ENCODE results near the gene TNK2. TPM values are rescaled to one million over a fixed set of nuclear protein-coding genes. Genes with fewer than 3 reads are reported as not detected.
A peak's percentile ranks its signal among the peaks of the same experiment; 100 is the strongest.
"Not testable (repeated sequence)": the region's sequence is repeated elsewhere in the genome, so short reads cannot be mapped to it uniquely, and the experiment has no call there.

Gene TNK2
- total RNA-seq, 1 experiment from 2014 or later: 55.1 TPM

DNA sequence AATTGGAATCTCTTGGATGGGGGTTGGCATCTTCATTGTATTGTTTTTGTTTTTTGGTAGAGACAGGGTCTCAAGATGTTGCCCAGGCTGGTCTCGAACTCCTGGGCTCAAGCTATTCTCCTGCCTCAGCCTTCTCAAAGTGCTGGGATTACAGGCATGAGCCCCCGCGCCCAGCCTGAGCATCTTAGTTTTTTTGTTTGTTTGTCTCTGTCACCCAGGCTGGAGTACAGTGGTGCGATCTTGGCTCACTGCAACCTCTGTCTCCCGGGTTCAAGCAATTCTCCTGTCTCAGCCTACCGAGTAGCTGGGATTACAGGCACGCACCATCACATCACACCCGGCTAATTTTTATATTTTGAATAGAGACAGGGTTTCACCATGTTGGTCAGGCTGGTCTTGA is 5.8 kb upstream of the TNK2 start:
- intact Hi-C loops (cut with micrococcal nuclease); H2AFZ ChIP-seq (ENCODE audit: low read depth, low read length, poor library complexity, severe bottlenecking); H3K27me3 ChIP-seq (ENCODE audit: insufficient read depth, low read length); ATAC-seq; H3K79me2 ChIP-seq (ENCODE audit: insufficient read depth, low read length); H3K9ac ChIP-seq (ENCODE audit: low read length); H4K20me1 ChIP-seq (ENCODE audit: insufficient read depth); H3K36me3 ChIP-seq (ENCODE audit: control insufficient read depth in 1 of 2, insufficient read depth in 2 of 2, low read length in 2 of 2); H3K4me3 ChIP-seq (replicated peaks in 1 of 2; ENCODE audit: low read depth in 1 of 2, low read length in 2 of 2); DNase-seq (ENCODE audit: low read depth, low spot score); BruUV-seq (replicated peaks); H3K9me2 ChIP-seq (ENCODE audit: insufficient read depth); H3K9me3 ChIP-seq (ENCODE audit: control insufficient read depth in 1 of 2, insufficient read depth in 1 of 2, low read depth in 1 of 2, low read length in 2 of 2): not testable (repeated sequence)
- ChIA-PET RAD21 (ENCODE audit: low non-redundant PET in 1 of 2, low total read pairs in 2 of 2, uncharacterized antibody in 2 of 2, unreplicated experiment in 2 of 2) (interaction anchor here in 1 of 2 experiments (0.7 kb wide), 1 partner anchor 196 kb away, joined by 4 read pairs; no protein-coding TSS in a partner anchor), POLR2A (interaction anchor here (1.8 kb wide), 1 partner anchor 20 kb away, joined by 7 read pairs; no protein-coding TSS in a partner anchor), CTCF (interaction anchor here (0.7 to 3.1 kb wide), 10 partner anchors 9 to 195 kb away, joined by 3 to 37 read pairs (median 3); no protein-coding TSS in a partner anchor)
- H3K4me2 ChIP-seq (ENCODE audit: low read length): peak overlapping the region; percentile 75
- peak overlapping the region; percentile 67 for H3K27ac ChIP-seq (ENCODE audit: low read depth, low read length)
- H3K4me1 ChIP-seq (ENCODE audit: control insufficient read depth in 1 of 2, insufficient read depth in 2 of 2, low read length in 2 of 2): peaks cover 15 to 43% of the 10 kb centered on the region in 2 experiments

- no peaks in the 10 kb centered on the region for H3K36me3 ChIP-seq (ENCODE audit: control insufficient read depth in 1 of 2, insufficient read depth in 2 of 2, low read length in 2 of 2)
- H2AFZ ChIP-seq (ENCODE audit: low read depth, low read length, poor library complexity, severe bottlenecking): no peak overlapping the region
- POLR2A ChIA-PET: interaction anchor here (1.8 kb wide), 1 partner anchor 19 kb away, joined by 7 read pairs; no protein-coding TSS in a partner anchor
- DNase-seq (ENCODE audit: low read depth, low spot score): no peak
- CTCF ChIA-PET: interaction anchor here (1.4 to 3.1 kb wide), 3 partner anchors 18 to 50 kb away, joined by 4 to 37 read pairs (median 4); no protein-coding TSS in a partner anchor
- TF ChIP-seq, protein P1, sequence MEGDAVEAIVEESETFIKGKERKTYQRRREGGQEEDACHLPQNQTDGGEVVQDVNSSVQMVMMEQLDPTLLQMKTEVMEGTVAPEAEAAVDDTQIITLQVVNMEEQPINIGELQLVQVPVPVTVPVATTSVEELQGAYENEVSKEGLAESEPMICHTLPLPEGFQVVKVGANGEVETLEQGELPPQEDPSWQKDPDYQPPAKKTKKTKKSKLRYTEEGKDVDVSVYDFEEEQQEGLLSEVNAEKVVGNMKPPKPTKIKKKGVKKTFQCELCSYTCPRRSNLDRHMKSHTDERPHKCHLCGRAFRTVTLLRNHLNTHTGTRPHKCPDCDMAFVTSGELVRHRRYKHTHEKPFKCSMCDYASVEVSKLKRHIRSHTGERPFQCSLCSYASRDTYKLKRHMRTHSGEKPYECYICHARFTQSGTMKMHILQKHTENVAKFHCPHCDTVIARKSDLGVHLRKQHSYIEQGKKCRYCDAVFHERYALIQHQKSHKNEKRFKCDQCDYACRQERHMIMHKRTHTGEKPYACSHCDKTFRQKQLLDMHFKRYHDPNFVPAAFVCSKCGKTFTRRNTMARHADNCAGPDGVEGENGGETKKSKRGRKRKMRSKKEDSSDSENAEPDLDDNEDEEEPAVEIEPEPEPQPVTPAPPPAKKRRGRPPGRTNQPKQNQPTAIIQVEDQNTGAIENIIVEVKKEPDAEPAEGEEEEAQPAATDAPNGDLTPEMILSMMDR (IDR thresholded peaks at IDR 0.05 in 2 of 3, conservative IDR thresholded peaks at IDR 0.05 in 1 of 3; ENCODE audit: borderline replicate concordance in 1 of 3, insufficient read depth in 1 of 3, low read depth in 2 of 3, low read length in 2 of 3): no peak
- TF ChIP-seq RAD21 (IDR thresholded peaks at IDR 0.05; ENCODE audit: low read depth) (no peak), POLR2AphosphoS5 (IDR thresholded peaks at IDR 0.05; ENCODE audit: low read depth, low read length) (no peak)
- H3K9ac ChIP-seq (ENCODE audit: low read length): no peak overlapping the region
- RAD21 ChIA-PET (ENCODE audit: low non-redundant PET in 1 of 2, low total read pairs in 2 of 2, uncharacterized antibody in 2 of 2, unreplicated experiment in 2 of 2): interaction anchor here in 1 of 2 experiments (1.0 kb wide), 1 partner anchor 18 kb away, joined by 3 read pairs; no protein-coding TSS in a partner anchor
- BruUV-seq (replicated peaks): no TSS peak
- no peak overlapping the region for H3K4me2 ChIP-seq (ENCODE audit: low read length)
- H3K79me2 ChIP-seq (ENCODE audit: insufficient read depth, low read length): no peaks in the 10 kb centered on the region; the same call in 1 of the 2 replicates
- no peak for ATAC-seq
- H3K4me3 ChIP-seq (replicated peaks in 1 of 2; ENCODE audit: low read depth in 1 of 2, low read length in 2 of 2): no peak overlapping the region
- no peaks in the 10 kb centered on the region for H3K27me3 ChIP-seq (ENCODE audit: insufficient read depth, low read length)
- H3K27ac ChIP-seq (ENCODE audit: low read depth, low read length): no peak overlapping the region
- H3K9me3 ChIP-seq (ENCODE audit: control insufficient read depth in 1 of 2, insufficient read depth in 1 of 2, low read depth in 1 of 2, low read length in 2 of 2): no peaks in the 10 kb centered on the region
- no peaks in the 10 kb centered on the region for H4K20me1 ChIP-seq (ENCODE audit: insufficient read depth)
- H3K4me1 ChIP-seq (ENCODE audit: control insufficient read depth in 1 of 2, insufficient read depth in 2 of 2, low read length in 2 of 2): peaks cover 15 to 44% of the 10 kb centered on the region in 2 experiments
- H3K9me2 ChIP-seq (ENCODE audit: insufficient read depth): no peaks in the 10 kb centered on the region
- intact Hi-C loops (cut with micrococcal nuclease): no loop called here
Measured at GRCh38 chr3:195913382-195913781, 5.0 kb upstream of the TNK2 start.

Measured in HCT116 (cell line).